Stomach smooth muscle (tissue), 2 donors: Measurements from ENCODE around the gene RNU2-1.
A peak's percentile ranks its signal among the peaks of the same experiment; 100 is the strongest.
"Not testable (repeated sequence)": the region's sequence is repeated elsewhere in the genome, so short reads cannot be mapped to it uniquely, and the experiment has no call there.

ENCODE experiments used
- H3K27ac ChIP-seq: one replicate; pipeline ENCODE4 v1.7.0; 2013; ENCODE audit warnings: mild to moderate bottlenecking, low read length, inconsistent platforms
- H3K27me3 ChIP-seq, 2 donors: one replicate each; pipeline ENCODE4 v1.7.0; 2013; ENCODE audit warnings: low read length in 2 of 2; ENCODE audit not compliant: insufficient read depth in 2 of 2, control insufficient read depth in 1 of 2
- H3K36me3 ChIP-seq, 2 donors: one replicate each; pipeline ENCODE4 v1.7.0; 2013; ENCODE audit warnings: low read length in 2 of 2; ENCODE audit not compliant: control insufficient read depth in 2 of 2, insufficient read depth in 2 of 2
- H3K4me1 ChIP-seq: one replicate; pipeline ENCODE4 v1.7.0; 2013; ENCODE audit warnings: low read length; ENCODE audit not compliant: control insufficient read depth, insufficient read depth
- H3K4me3 ChIP-seq, 2 donors: one replicate each; pipeline ENCODE4 v1.7.0; 2013; ENCODE audit warnings: low read length in 2 of 2
- H3K9ac ChIP-seq, 2 donors: one replicate each; pipeline ENCODE4 v1.7.0; 2013; ENCODE audit warnings: low read length in 2 of 2, mild to moderate bottlenecking in 1 of 2
- H3K9me3 ChIP-seq, 2 donors: one replicate each; pipeline ENCODE4 v1.7.0; 2013; ENCODE audit warnings: low read length in 2 of 2; ENCODE audit not compliant: control insufficient read depth in 2 of 2
- donor health status: healthy.
- donor health status: Pancreatic carcinoma.

RNU2-1 gene

GRCh38 chr17:43233877-43234276 is at the start of gene RNU2-1:
Gene RNU2-1, minus strand, starts transcription at chr17:43233977.
- H3K27me3 ChIP-seq, H3K4me1 ChIP-seq, H3K9ac ChIP-seq, H3K9me3 ChIP-seq, H3K27ac ChIP-seq, H3K36me3 ChIP-seq, H3K4me3 ChIP-seq: not testable (repeated sequence)

- H3K36me3 ChIP-seq, H3K4me1 ChIP-seq, H3K9me3 ChIP-seq: not testable (repeated sequence)
Observed at GRCh38 chr17:43272914-43273313, 39.1 kb upstream of the RNU2-1 start.

GRCh38 chr17:43272483-43272882 is 38.7 kb upstream of the RNU2-1 start:
- not testable (repeated sequence) for H3K9ac ChIP-seq, H3K9me3 ChIP-seq, H3K4me3 ChIP-seq, H3K27ac ChIP-seq, H3K27me3 ChIP-seq, H3K36me3 ChIP-seq, H3K4me1 ChIP-seq

More at GRCh38 chr17:43272914-43273313, 39.1 kb upstream of the RNU2-1 start:
- not testable (repeated sequence) for H3K4me3 ChIP-seq, H3K9ac ChIP-seq, H3K27ac ChIP-seq, H3K27me3 ChIP-seq

- H3K4me1 ChIP-seq, H3K36me3 ChIP-seq, H3K9me3 ChIP-seq, H3K27me3 ChIP-seq, H3K9ac ChIP-seq, H3K4me3 ChIP-seq, H3K27ac ChIP-seq: not testable (repeated sequence)
Observed at GRCh38 chr17:43270552-43271504, 37.1 kb upstream of the RNU2-1 start.

- H3K27me3 ChIP-seq, H3K9me3 ChIP-seq, H3K27ac ChIP-seq, H3K4me3 ChIP-seq, H3K4me1 ChIP-seq, H3K9ac ChIP-seq, H3K36me3 ChIP-seq: not testable (repeated sequence)
Observed at GRCh38 chr17:43246456-43246855, 12.7 kb upstream of the RNU2-1 start.

GRCh38 chr17:43240596-43241352 is 7.0 kb upstream of the RNU2-1 start:
- H3K27me3 ChIP-seq, H3K27ac ChIP-seq, H3K9me3 ChIP-seq, H3K36me3 ChIP-seq, H3K4me1 ChIP-seq, H3K4me3 ChIP-seq, H3K9ac ChIP-seq: not testable (repeated sequence)

- H3K4me3 ChIP-seq, H3K9ac ChIP-seq, H3K27ac ChIP-seq, H3K4me1 ChIP-seq, H3K9me3 ChIP-seq, H3K36me3 ChIP-seq, H3K27me3 ChIP-seq: not testable (repeated sequence)
Observed at GRCh38 chr17:43239597-43239996, 5.8 kb upstream of the RNU2-1 start.

GRCh38 chr17:43233263-43233662 is 514 bp downstream of the RNU2-1 start:
- H3K9me3 ChIP-seq, H3K36me3 ChIP-seq: not testable (repeated sequence)

GRCh38 chr17:43232021-43232699 is 1.6 kb downstream of the RNU2-1 start:
- H3K4me1 ChIP-seq, H3K27me3 ChIP-seq, H3K36me3 ChIP-seq, H3K9me3 ChIP-seq: not testable (repeated sequence)
- Histone ChIP-seq H3K27ac (peak overlapping the region; percentile 87), H3K4me3 (peak overlapping the region in 1 of 2 donors; percentile 68), H3K9ac (peak overlapping the region; percentile 72 to 81)

More at GRCh38 chr17:43233263-43233662, 514 bp downstream of the RNU2-1 start:
- H3K27ac ChIP-seq, H3K4me1 ChIP-seq, H3K9ac ChIP-seq, H3K4me3 ChIP-seq, H3K27me3 ChIP-seq: not testable (repeated sequence)

- H3K27me3 ChIP-seq, H3K9me3 ChIP-seq, H3K36me3 ChIP-seq, H3K4me1 ChIP-seq: not testable (repeated sequence)
- Histone ChIP-seq H3K4me3 (peak overlapping the region in 1 of 2 donors; percentile 68), H3K27ac (peak overlapping the region; percentile 87), H3K9ac (peak overlapping the region; percentile 72 to 81)
Observed at GRCh38 chr17:43231205-43232020, 2.4 kb downstream of the RNU2-1 start.
